AG09309 (cell line): ENCODE data around the gene CELA2B.

Source experiments
- DNase-seq: peaks from one replicate; pipeline ENCODE4 v3.0.0-alpha.2; 2010; ENCODE audit warnings: low read depth
- H3K4me3 ChIP-seq: 2 replicates; pipeline ENCODE4 v1.5.1; 2011; ENCODE audit warnings: mild to moderate bottlenecking, low read depth, low read length, moderate library complexity; ENCODE audit not compliant: control insufficient read depth
- CTCF ChIP-seq: IDR thresholded peaks from 2 replicates; pipeline ENCODE4 v1.5.1; 2011; ENCODE audit warnings: mild to moderate bottlenecking, low read depth, low read length, inconsistent platforms; ENCODE audit not compliant: insufficient read depth, control insufficient read depth; ENCODE audit errors: missing control alignments

CELA2B gene

GRCh38 chr1:15439325-15439724, 36.6 kb upstream of the CELA2B start:
- DNase-seq: no peak

GRCh38 chr1:15440357-15440756, 35.5 kb upstream of the CELA2B start:
- no peak for TF ChIP-seq CTCF
- no peak for DNase-seq
- H3K4me3 ChIP-seq: no peak overlapping the region

More at GRCh38 chr1:15439325-15439724, 36.6 kb upstream of the CELA2B start:
- TF ChIP-seq CTCF: no peak
- no peak overlapping the region for H3K4me3 ChIP-seq

DNA sequence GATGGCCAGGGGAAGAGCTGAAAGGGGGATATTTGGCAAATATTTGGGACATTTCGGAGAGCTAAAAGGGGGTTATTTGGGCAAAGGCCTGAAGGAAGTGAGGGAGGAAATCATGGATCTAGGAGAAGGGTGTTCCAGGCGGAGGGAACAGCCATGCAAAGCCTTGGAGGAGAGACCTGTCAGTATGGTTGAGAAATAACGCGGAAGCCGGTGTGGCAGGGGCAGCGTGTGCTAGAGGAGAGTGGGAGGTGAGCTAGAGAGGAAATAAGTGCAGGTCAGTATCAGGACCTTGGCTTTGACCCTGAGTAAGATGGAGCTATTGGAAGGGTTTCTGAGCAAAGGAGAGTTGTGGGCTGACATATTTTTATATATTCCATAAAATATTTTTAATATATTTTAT, 34.7 kb upstream of the CELA2B start:
- no peak for DNase-seq
- H3K4me3 ChIP-seq: no peak overlapping the region
- no peak for TF ChIP-seq CTCF

- H3K4me3 ChIP-seq: no peak overlapping the region
- DNase-seq: no peak
- no peak for TF ChIP-seq CTCF
These were observed 33.8 kb upstream of the CELA2B start for GRCh38 chr1:15442119-15442518.

GRCh38 chr1:15442759-15443158, 33.1 kb upstream of the CELA2B start:
- no peak overlapping the region for H3K4me3 ChIP-seq
- TF ChIP-seq CTCF: no peak
- no peak for DNase-seq

DNA sequence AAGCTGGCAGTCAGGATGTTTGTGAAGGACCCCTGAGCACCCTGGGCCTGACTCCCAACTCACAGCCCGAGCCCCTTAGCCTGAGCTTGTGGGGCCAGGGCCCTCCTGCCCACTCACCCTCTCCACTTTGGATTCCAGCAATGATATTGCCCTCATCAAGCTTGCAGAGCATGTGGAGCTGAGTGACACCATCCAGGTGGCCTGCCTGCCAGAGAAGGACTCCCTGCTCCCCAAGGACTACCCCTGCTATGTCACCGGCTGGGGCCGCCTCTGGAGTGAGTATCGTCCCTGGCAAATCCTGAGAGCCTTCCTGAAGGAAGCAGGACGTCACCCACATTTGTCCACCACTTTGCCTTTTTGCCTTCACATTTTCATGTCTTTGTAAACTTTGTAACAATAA, 32.6 kb upstream of the CELA2B start:
- TF ChIP-seq CTCF: no peak
- no peak for DNase-seq
- no peak overlapping the region for H3K4me3 ChIP-seq
